Mesothelial cell of epicardium (in vitro differentiated cells): ENCODE results near the gene SBF2. TPM values are rescaled to one million over a fixed set of nuclear protein-coding genes. Genes with fewer than 3 reads are reported as not detected.

ENCODE experiments used
- DNase-seq, 2 experiments: peaks; one replicate each; pipeline ENCODE4 v3.0.0; 2021; ENCODE audit warnings: low spot score in 2 of 2; ENCODE audit not compliant: unreplicated experiment in 2 of 2
- H3K27ac Mint-ChIP-seq: 2 replicates; pipeline ENCODE4 v1.8.0; 2021; ENCODE audit warnings: mixed read lengths
- H3K27me3 Mint-ChIP-seq: 2 replicates; pipeline ENCODE4 v1.8.0; 2021; ENCODE audit warnings: low read depth, mixed read lengths
- H3K36me3 Mint-ChIP-seq: 2 replicates; pipeline ENCODE4 v1.8.0; 2021; ENCODE audit warnings: mixed read lengths
- H3K4me1 Mint-ChIP-seq: 2 replicates; pipeline ENCODE4 v1.8.0; 2021; ENCODE audit warnings: mixed read lengths
- H3K4me3 Mint-ChIP-seq: 2 replicates; pipeline ENCODE4 v1.8.0; 2021; ENCODE audit warnings: mild to moderate bottlenecking, moderate library complexity, mixed read lengths
- H3K9me3 Mint-ChIP-seq: 2 replicates; pipeline ENCODE4 v1.8.0; 2021; ENCODE audit warnings: mixed read lengths
- total RNA-seq: library from RNA; stranded (reverse); gene quantifications from 3 replicates; pipeline ENCODE4 v1.2.1, GENCODE V29; 2021
- TF ChIP-seq, protein P1 (sequence below): fragments of 200-600 bp; sonication (generic); IDR thresholded peaks from one replicate; pipeline ENCODE4 v1.5.0; 2021; ENCODE audit warnings: antibody characterized with exemption; ENCODE audit not compliant: unreplicated experiment

SBF2 gene
- total RNA-seq, 1 donor from 2014 or later, result 58.4 TPM

DNA sequence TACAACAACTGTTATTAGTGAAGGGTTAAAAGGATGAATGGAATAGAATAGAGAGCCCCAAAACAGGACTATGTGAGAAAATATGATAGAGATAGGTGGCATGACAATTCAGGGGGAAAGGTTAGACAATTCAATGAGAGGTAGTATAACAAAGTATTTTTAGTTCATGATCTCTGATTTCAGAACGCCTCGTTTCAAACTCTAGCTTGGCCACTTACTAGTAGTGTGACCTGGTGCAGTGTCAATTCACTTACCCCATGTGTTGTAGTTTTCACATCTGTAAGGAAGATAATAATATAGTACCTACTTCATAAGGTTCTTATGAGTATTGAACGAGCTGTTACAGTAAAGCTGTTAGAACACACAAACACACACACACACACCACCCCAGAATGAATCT, 322.1 kb downstream of the SBF2 start:
- Mint-ChIP-seq H3K36me3 (peaks cover 2% of the 10 kb centered on the region), H3K9me3 (no peaks in the 10 kb centered on the region), H3K4me3 (no peak overlapping the region), H3K27ac (no peak overlapping the region), H3K4me1 (no peaks in the 10 kb centered on the region), H3K27me3 (no peaks in the 10 kb centered on the region)
- no peak for DNase-seq
- TF ChIP-seq, protein P1, sequence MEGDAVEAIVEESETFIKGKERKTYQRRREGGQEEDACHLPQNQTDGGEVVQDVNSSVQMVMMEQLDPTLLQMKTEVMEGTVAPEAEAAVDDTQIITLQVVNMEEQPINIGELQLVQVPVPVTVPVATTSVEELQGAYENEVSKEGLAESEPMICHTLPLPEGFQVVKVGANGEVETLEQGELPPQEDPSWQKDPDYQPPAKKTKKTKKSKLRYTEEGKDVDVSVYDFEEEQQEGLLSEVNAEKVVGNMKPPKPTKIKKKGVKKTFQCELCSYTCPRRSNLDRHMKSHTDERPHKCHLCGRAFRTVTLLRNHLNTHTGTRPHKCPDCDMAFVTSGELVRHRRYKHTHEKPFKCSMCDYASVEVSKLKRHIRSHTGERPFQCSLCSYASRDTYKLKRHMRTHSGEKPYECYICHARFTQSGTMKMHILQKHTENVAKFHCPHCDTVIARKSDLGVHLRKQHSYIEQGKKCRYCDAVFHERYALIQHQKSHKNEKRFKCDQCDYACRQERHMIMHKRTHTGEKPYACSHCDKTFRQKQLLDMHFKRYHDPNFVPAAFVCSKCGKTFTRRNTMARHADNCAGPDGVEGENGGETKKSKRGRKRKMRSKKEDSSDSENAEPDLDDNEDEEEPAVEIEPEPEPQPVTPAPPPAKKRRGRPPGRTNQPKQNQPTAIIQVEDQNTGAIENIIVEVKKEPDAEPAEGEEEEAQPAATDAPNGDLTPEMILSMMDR, result no peak

DNA sequence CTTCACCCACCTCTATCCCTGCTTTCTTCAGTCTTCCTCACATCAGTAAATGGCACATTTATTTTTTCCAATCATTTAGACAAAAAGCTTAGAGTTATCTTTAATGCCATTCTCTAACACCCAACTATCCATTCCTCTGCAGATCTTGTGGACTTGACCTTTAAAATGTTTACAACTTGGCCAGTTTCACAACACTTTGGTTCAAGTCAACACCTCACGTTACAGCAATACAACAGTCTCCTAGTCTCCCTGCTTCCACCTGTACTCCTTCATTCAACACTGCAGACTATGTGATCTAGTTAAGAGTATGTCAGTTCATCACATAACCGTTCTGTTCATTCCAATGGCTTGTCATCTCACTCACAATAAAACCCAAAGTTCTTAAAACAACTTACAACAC, 325.0 kb downstream of the SBF2 start:
- DNase-seq, result no peak
- TF ChIP-seq, protein P1, result no peak
- peaks cover 9% of the 10 kb centered on the region for H3K36me3 Mint-ChIP-seq
- no peaks in the 10 kb centered on the region for H3K4me1 Mint-ChIP-seq
- H3K27ac Mint-ChIP-seq, result no peak overlapping the region
- no peaks in the 10 kb centered on the region for H3K9me3 Mint-ChIP-seq
- H3K4me3 Mint-ChIP-seq, result no peak overlapping the region
- no peaks in the 10 kb centered on the region for H3K27me3 Mint-ChIP-seq

DNA sequence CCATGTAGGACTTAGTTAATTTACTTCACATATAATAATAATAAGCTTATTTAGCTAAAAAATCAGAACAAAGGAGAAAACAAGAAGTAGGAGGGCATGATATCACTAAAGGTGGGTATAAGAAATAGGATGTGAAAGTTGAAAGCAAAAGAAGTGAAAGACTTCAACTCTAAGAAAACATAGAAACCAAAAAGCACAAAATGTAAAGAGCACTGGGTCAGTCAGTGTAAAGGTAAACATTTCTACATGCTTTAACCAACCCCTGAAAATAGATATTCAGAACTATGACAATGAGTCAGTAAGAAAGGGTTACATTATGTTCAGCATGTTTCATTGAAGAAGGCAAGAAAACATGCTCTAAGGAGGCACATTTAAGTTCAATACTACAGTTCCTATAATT, 331.3 kb downstream of the SBF2 start:
- Mint-ChIP-seq H3K27ac (no peak overlapping the region), H3K36me3 (peaks cover 42% of the 10 kb centered on the region), H3K27me3 (no peaks in the 10 kb centered on the region), H3K4me3 (no peak overlapping the region), H3K4me1 (no peaks in the 10 kb centered on the region), H3K9me3 (no peaks in the 10 kb centered on the region)
- no peak for DNase-seq
- TF ChIP-seq, protein P1, result no peak

- no peak for DNase-seq
- Mint-ChIP-seq H3K27me3 (no peaks in the 10 kb centered on the region), H3K4me1 (peaks cover 8% of the 10 kb centered on the region), H3K36me3 (peaks cover 35% of the 10 kb centered on the region), H3K9me3 (no peaks in the 10 kb centered on the region), H3K27ac (no peak overlapping the region), H3K4me3 (no peak overlapping the region)
- TF ChIP-seq, protein P1, result no peak
Measured at GRCh38 chr11:9957072-9957471, 336.9 kb downstream of the SBF2 start.

GRCh38 chr11:9956483-9956882, 337.5 kb downstream of the SBF2 start:
- no peak overlapping the region for H3K27ac Mint-ChIP-seq
- H3K27me3 Mint-ChIP-seq, result no peaks in the 10 kb centered on the region
- H3K36me3 Mint-ChIP-seq, result peaks cover 32% of the 10 kb centered on the region
- no peak overlapping the region for H3K4me3 Mint-ChIP-seq
- peaks cover 12% of the 10 kb centered on the region for H3K4me1 Mint-ChIP-seq
- DNase-seq, result no peak
- TF ChIP-seq, protein P1, result no peak
- no peaks in the 10 kb centered on the region for H3K9me3 Mint-ChIP-seq

- H3K36me3 Mint-ChIP-seq, result peaks cover 29% of the 10 kb centered on the region
- H3K9me3 Mint-ChIP-seq, result no peaks in the 10 kb centered on the region
- DNase-seq, result no peak
- H3K27me3 Mint-ChIP-seq, result no peaks in the 10 kb centered on the region
- TF ChIP-seq, protein P1, result no peak
- no peak overlapping the region for H3K27ac Mint-ChIP-seq
- H3K4me1 Mint-ChIP-seq, result peaks cover 18% of the 10 kb centered on the region
- no peak overlapping the region for H3K4me3 Mint-ChIP-seq
Measured at GRCh38 chr11:9955391-9955790, 338.6 kb downstream of the SBF2 start.
